ENCODE measurements around the gene DPPA5.
"Not testable (repeated sequence)": the region's sequence is repeated elsewhere in the genome, so short reads cannot be mapped to it uniquely, and the experiment has no call there.

Gene DPPA5

GRCh38 chr6:73303773-73304172 lies 50.3 kb downstream of the DPPA5 start:
- H3K27me3 Mint-ChIP-seq (ENCODE audit: low read depth); H3K4me3 Mint-ChIP-seq; H3K27ac Mint-ChIP-seq; DNase-seq (ENCODE audit: low spot score); H3K9me3 Mint-ChIP-seq: not testable (repeated sequence)
- peaks cover 12% of the 10 kb centered on the region for H3K4me1 Mint-ChIP-seq (ENCODE audit: low read depth)
- peaks cover 16% of the 10 kb centered on the region for H3K36me3 Mint-ChIP-seq (ENCODE audit: low read depth)
